Smooth muscle cell of the brain vasculature (primary cell): Measurements from ENCODE around the gene NEAT1.
"Not testable (repeated sequence)": the region's sequence is repeated elsewhere in the genome, so short reads cannot be mapped to it uniquely, and the experiment has no call there.

ENCODE experiments used
- DNase-seq: peaks from one replicate; pipeline ENCODE4 v3.0.0-alpha.2; 2012; ENCODE audit warnings: low read depth, low spot score

NEAT1 gene

GRCh38 chr11:65448418-65449105, 26.0 kb downstream of the NEAT1 start:
- DNase-seq = no peak

- DNase-seq = not testable (repeated sequence)
Observed at GRCh38 chr11:65451301-65451700, 28.7 kb downstream of the NEAT1 start.

GRCh38 chr11:65452259-65452658, 29.7 kb downstream of the NEAT1 start:
- not testable (repeated sequence) for DNase-seq

GRCh38 chr11:65452806-65453490, 30.4 kb downstream of the NEAT1 start:
- DNase-seq = no peak

- DNase-seq = no peak
Observed at GRCh38 chr11:65454311-65454695, 31.7 kb downstream of the NEAT1 start.

- DNase-seq = no peak
Observed at GRCh38 chr11:65454696-65455456, 32.3 kb downstream of the NEAT1 start.

- DNase-seq = no peak
Observed at GRCh38 chr11:65456418-65456817, 33.8 kb downstream of the NEAT1 start.

GRCh38 chr11:65459552-65459951, 37.0 kb downstream of the NEAT1 start:
- no peak for DNase-seq

GRCh38 chr11:65465471-65465870, 42.9 kb downstream of the NEAT1 start:
- DNase-seq = not testable (repeated sequence)

GRCh38 chr11:65467306-65467705, 44.7 kb downstream of the NEAT1 start:
- not testable (repeated sequence) for DNase-seq

GRCh38 chr11:65468874-65469333, 46.3 kb downstream of the NEAT1 start:
- DNase-seq = no peak

GRCh38 chr11:65470433-65471049, 47.9 kb downstream of the NEAT1 start:
- no peak for DNase-seq

GRCh38 chr11:65471447-65471891, 48.9 kb downstream of the NEAT1 start:
- no peak for DNase-seq

GRCh38 chr11:65472588-65473277, 50.1 kb downstream of the NEAT1 start:
- not testable (repeated sequence) for DNase-seq

GRCh38 chr11:65473278-65473860, 50.8 kb downstream of the NEAT1 start:
- no peak for DNase-seq

GRCh38 chr11:65474864-65475263, 52.3 kb downstream of the NEAT1 start:
- DNase-seq = no peak

- DNase-seq = no peak
Observed at GRCh38 chr11:65476632-65477148, 54.1 kb downstream of the NEAT1 start.

GRCh38 chr11:65477149-65477965, 54.8 kb downstream of the NEAT1 start:
- DNase-seq = no peak

- DNase-seq = no peak
Observed at GRCh38 chr11:65478388-65479183, 56.0 kb downstream of the NEAT1 start.
